ENCODE results near the gene RANGRF.
"Not testable (repeated sequence)": the region's sequence is repeated elsewhere in the genome, so short reads cannot be mapped to it uniquely, and the experiment has no call there.

RANGRF gene, protein sequence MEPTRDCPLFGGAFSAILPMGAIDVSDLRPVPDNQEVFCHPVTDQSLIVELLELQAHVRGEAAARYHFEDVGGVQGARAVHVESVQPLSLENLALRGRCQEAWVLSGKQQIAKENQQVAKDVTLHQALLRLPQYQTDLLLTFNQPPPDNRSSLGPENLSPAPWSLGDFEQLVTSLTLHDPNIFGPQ

GRCh38 chr17:8288336-8289102, at the start of gene RANGRF:
RANGRF (plus strand) TSS chr17:8288670; CDS start chr17:8288789, 119 bp downstream.
- DNase-seq (ENCODE audit: low read depth in 3 of 3) = peak; percentile 61 to 85 (median 69)

GRCh38 chr17:8243827-8244226, 44.6 kb upstream of the RANGRF start:
- no peak for DNase-seq (ENCODE audit: low read depth in 3 of 3)

- no peak for DNase-seq (ENCODE audit: low read depth in 3 of 3)
Measured at GRCh38 chr17:8244768-8245167, 43.7 kb upstream of the RANGRF start.

DNA sequence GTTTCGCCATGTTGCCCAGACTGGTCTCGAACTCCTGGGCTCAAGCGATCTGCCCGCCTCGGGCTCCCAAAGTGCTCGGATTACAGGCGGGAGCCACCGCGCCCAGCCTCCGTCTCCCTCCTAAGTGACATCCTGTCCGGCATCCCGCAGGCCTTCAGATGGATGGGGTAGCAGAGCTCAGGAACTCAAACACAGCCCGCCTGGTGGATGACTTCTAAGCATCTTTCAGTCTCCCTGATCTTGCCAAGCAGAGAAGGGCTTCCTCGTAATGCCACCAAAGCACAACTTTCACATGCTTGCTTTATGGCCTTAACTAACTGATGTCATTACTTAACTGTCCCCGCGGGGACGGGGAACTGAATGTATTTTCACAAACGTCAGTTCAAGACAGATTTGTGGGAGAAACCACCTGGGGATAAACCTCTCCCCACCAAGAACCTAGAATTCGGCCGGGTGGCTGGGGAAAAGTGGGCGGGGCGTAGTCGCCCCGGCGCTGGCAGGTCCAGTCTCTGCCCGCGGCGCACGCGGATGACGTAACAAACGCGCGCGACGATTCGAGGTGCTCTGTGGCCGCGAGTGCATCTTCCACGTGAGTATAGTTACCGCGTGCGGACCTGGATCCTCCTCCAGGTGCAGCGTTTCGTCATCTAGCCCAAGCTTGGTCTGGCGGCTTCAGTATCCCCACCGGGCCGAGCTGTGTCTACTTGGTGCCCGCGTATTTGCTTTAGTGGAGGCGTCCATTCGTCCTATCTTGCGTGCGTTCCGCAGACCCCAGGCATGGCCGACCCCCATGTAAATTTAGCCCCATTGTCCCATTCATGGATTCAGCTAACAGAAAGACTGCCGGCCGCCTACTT, 39.5 kb upstream of the RANGRF start, which contains the start of gene PFAS:
Gene PFAS, plus strand, starts transcription at position 539 of the 857 bp plus-strand sequence. CDS start 4,649 bp downstream, outside the sequence.
- peak; percentile 93 to 98 (median 96) for DNase-seq (ENCODE audit: low read depth in 3 of 3)

GRCh38 chr17:8249621-8250500, 38.6 kb upstream of the RANGRF start:
- no peak for DNase-seq (ENCODE audit: low read depth in 3 of 3)

- not testable (repeated sequence) for DNase-seq (ENCODE audit: low read depth in 3 of 3)
Measured at GRCh38 chr17:8251411-8251810, 37.1 kb upstream of the RANGRF start.

DNA sequence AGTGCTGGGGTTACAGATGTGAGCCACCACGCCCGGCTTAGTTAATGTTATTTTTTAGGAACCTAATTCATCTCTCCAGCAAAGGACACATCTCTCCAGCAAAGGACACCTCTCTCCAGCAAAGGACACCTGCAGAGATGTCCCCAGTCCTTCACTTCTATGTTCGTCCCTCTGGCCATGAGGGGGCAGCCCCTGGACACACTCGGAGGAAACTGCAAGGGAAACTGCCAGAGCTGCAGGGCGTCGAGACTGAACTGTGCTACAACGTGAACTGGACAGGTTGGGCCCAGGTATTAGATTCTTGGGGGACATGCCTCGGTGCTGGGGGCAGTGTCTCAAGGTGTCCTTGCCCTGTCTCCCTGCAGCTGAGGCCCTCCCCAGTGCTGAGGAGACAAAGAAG, 34.7 kb upstream of the RANGRF start:
- DNase-seq (ENCODE audit: low read depth in 3 of 3) = no peak

DNA sequence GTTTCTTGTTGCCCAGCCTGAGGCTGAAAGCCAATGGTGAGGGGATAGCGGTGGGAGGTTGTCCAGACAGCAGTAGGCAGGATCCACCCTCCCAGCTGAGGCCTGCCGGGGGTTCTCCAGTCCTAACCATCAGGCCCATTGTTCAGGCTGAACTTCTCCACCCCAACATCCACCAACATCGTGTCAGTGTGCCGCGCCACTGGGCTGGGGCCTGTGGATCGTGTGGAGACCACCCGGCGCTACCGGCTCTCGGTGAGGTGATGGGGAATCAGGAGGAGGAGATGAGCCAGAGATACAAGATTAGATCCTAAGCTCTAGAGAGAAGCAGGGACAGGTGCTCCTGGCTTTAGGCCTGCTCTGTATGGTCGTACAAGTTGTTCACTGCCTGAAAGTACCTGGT, 33.6 kb upstream of the RANGRF start:
- DNase-seq (ENCODE audit: low read depth in 3 of 3) = no peak

- no peak for DNase-seq (ENCODE audit: low read depth in 3 of 3)
Measured at GRCh38 chr17:8255499-8255898, 33.0 kb upstream of the RANGRF start.

DNA sequence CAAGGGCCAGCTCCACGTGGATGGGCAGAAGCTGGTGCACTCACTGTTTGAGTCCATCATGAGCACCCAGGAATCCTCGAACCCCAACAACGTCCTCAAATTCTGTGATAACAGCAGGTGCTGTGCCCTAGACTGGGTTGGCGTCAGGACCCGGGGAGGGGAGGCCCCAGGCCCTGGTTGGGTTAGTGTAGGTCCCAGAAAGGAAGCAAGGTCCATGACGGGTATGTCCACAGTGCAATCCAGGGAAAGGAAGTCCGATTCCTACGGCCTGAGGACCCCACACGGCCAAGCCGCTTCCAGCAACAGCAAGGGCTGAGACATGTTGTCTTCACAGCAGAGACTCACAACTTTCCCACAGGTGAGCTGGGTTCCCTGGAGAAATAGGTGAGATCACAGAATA, 32.2 kb upstream of the RANGRF start:
- DNase-seq (ENCODE audit: low read depth in 3 of 3) = no peak

- no peak for DNase-seq (ENCODE audit: low read depth in 3 of 3)
Measured at GRCh38 chr17:8256691-8257090, 31.8 kb upstream of the RANGRF start.

- DNase-seq (ENCODE audit: low read depth in 3 of 3) = no peak
Measured at GRCh38 chr17:8257801-8258200, 30.7 kb upstream of the RANGRF start.

- no peak for DNase-seq (ENCODE audit: low read depth in 3 of 3)
Measured at GRCh38 chr17:8264320-8264719, 24.1 kb upstream of the RANGRF start.

DNA sequence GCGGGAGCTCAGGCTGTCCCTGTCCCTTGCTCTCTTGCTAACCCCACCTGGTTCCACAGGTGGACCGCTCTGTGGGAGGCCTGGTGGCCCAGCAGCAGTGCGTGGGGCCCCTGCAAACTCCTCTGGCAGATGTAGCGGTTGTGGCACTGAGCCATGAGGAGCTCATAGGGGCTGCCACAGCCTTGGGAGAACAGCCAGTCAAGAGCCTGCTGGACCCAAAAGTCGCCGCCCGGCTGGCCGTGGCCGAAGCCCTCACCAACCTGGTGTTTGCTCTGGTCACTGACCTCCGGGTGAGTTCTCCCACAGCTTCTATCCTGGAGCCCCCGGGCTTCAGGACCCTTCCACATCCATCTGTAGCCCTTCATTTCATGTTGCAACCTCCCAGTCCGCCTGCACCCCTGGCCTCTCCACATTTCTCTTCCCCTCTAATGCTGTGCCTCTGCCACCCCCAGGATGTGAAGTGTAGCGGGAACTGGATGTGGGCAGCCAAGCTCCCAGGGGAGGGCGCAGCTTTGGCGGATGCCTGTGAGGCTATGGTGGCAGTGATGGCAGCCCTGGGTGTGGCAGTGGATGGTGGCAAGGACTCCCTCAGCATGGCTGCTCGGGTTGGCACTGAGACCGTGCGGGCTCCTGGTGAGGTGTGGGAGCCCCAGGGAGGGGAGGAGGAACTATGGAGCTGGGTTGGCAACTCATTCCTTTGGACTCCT, 23.5 kb upstream of the RANGRF start:
- no peak for DNase-seq (ENCODE audit: low read depth in 3 of 3)

- no peak for DNase-seq (ENCODE audit: low read depth in 3 of 3)
Measured at GRCh38 chr17:8266648-8267479, 21.6 kb upstream of the RANGRF start.

DNA sequence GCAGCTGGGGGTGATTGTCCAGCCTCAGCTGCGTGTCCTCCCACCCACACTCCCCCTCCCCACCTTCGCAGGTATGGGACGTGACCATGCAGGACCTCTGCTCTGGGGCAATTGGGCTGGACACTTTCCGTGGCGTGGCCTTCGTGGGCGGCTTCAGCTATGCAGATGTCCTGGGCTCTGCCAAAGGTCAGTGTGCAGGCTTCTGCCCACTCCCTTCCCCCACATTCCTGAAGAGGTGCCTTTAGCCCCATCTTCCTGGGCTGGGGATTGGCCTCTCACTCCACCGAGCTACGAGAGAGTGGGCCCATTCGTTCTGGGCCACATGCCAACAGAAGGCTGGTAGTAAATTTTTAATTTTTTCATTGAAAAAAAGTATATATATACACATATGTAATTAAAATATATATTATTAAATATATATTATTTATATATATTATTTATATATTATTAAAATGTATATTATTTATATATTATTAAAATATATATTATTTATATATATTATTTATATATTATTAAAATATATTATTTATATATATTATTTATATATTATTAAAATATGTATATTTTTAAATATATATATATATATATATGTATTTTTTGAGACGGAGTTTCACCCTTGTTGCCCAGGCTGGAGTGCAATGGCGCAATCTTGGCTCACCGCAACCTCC, 20.9 kb upstream of the RANGRF start:
- DNase-seq (ENCODE audit: low read depth in 3 of 3) = no peak

DNA sequence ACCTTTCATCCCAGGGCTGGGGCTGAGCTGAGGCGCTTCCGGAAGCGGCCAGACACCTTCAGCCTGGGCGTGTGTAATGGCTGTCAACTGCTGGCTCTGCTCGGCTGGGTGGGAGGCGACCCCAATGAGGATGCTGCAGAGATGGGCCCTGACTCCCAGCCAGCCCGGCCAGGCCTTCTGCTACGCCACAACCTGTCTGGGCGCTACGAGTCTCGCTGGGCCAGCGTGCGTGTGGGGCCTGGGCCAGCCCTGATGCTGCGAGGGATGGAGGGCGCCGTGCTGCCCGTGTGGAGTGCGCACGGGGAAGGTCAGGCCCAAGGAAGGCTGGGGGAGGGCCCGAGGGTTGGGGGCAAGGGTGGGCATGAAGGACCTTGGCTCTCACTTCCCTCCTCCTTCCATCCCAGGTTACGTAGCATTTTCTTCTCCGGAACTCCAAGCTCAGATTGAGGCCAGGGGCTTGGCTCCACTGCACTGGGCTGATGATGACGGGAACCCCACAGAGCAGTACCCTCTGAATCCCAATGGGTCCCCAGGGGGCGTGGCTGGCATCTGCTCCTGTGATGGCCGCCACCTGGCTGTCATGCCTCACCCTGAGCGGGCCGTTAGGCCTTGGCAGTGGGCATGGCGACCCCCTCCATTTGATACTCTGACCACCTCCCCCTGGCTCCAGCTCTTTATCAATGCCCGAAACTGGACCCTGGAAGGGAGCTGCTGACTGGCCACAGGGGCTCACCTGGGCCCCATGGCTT, 19.7 kb upstream of the RANGRF start:
- no peak for DNase-seq (ENCODE audit: low read depth in 3 of 3)

- no peak for DNase-seq (ENCODE audit: low read depth in 3 of 3)
Measured at GRCh38 chr17:8272421-8272820, 16.0 kb upstream of the RANGRF start.

Data from stimulated activated CD4-positive, alpha-beta T cell treated with anti-CD3 and anti-CD28 coated beads, TNF-alpha, amount 100 ng/mL, for 24 hours (primary cell).